Naive thymus-derived CD8-positive, alpha-beta T cell (primary cell): ENCODE measurements around the gene CS. TPM values are rescaled to one million over a fixed set of nuclear protein-coding genes. Genes with fewer than 3 reads are reported as not detected.
"Not testable (repeated sequence)": the region's sequence is repeated elsewhere in the genome, so short reads cannot be mapped to it uniquely, and the experiment has no call there.

Experiments used
- ATAC-seq, 2 donors: fragments of 150-1000 bp; cut with Tn5 transposase in 1 of 2; sonication (Bioruptor Pico), chemical (Tn5 transposase) in 1 of 2; 1 replicate in 1 of 2; 2 replicates in 1 of 2; pipeline ENCODE4 v1.10.0; 2021; ENCODE audit warnings: mild to moderate bottlenecking in 2 of 2, moderate library complexity in 2 of 2
- POLR2A ChIA-PET: fragments of 350-600 bp; sonication (Branson Sonifier 250); formaldehyde crosslinking; loops from one replicate; lab custom pipeline; 2021; ENCODE audit warnings: antibody characterized with exemption; lab: Charles Lee
- DNase-seq, 10 donors: peaks; one replicate each; pipeline versions ENCODE4 v3.0.0 to v3.0.0-alpha.2; 2020 to 2022
- H3K27ac Mint-ChIP-seq, 10 donors: one replicate each; pipeline ENCODE4 v1.8.0; 2020 to 2022; ENCODE audit warnings: mild to moderate bottlenecking in 10 of 10, mixed read lengths in 10 of 10, moderate library complexity in 4 of 10, inconsistent platforms in 1 of 10
- H3K27me3 Mint-ChIP-seq, 5 donors: one replicate each; pipeline ENCODE4 v1.8.0; 2021 to 2022; ENCODE audit warnings: mixed read lengths in 5 of 5
- H3K36me3 Mint-ChIP-seq, 3 donors: one replicate each; pipeline ENCODE4 v1.8.0; 2020 to 2022; ENCODE audit warnings: mixed read lengths in 3 of 3, mild to moderate bottlenecking in 2 of 3, inconsistent platforms in 1 of 3
- H3K4me1 Mint-ChIP-seq, 4 donors: one replicate each; pipeline ENCODE4 v1.8.0; 2021 to 2022; ENCODE audit warnings: mixed read lengths in 4 of 4
- H3K4me3 Mint-ChIP-seq, 10 donors: one replicate each; pipeline ENCODE4 v1.8.0; 2020 to 2022; ENCODE audit warnings: mild to moderate bottlenecking in 10 of 10, mixed read lengths in 10 of 10, moderate library complexity in 6 of 10, inconsistent platforms in 1 of 10
- H3K9me3 Mint-ChIP-seq, 9 donors: one replicate each; pipeline ENCODE4 v1.8.0; 2020 to 2022; ENCODE audit warnings: mixed read lengths in 9 of 9, mild to moderate bottlenecking in 3 of 9, inconsistent platforms in 1 of 9, moderate library complexity in 1 of 9
- polyA plus RNA-seq, 3 donors: library from polyadenylated mRNA; unstranded; fragments of 300-500 nt; fragmentation: Illumina TruSeq; gene quantifications; one replicate each; pipeline ENCODE4 v1.2.3, GENCODE V29; 2021
- total RNA-seq, 8 experiments: library from RNA in 2 of 8; stranded (reverse) in 2 of 8; gene quantifications; one replicate each; pipeline ENCODE4 v1.2.3 and lab custom pipeline; 2021 to 2026

The CS gene
- total and polyA plus RNA-seq, 5 experiments from 2014 or later: 48.3 to 127 (median 68.8) TPM

GRCh38 chr12:56335527-56335926 is 35.4 kb upstream of the CS start:
- peaks cover 0 to 11% (median 0%) of the 10 kb centered on the region in 3 donors for H3K36me3 Mint-ChIP-seq
- peak overlapping the region in 8 of 10 donors; percentile 35 to 100 (median 99) for H3K27ac Mint-ChIP-seq
- POLR2A ChIA-PET: interaction anchor here (0.7 to 8.7 kb wide), 8 partner anchors 18 to 303 kb away, joined by 3 to 182 read pairs (median 4); partner anchors contain the start of genes CNPY2, PA2G4, SPRYD4 and STAT2
- not testable (repeated sequence) for H3K9me3 Mint-ChIP-seq, ATAC-seq, DNase-seq, H3K27me3 Mint-ChIP-seq
- peaks cover 29 to 70% (median 63%) of the 10 kb centered on the region in 4 donors for H3K4me1 Mint-ChIP-seq
- H3K4me3 Mint-ChIP-seq: peak overlapping the region in 2 of 10 donors; percentile 26 to 41

DNA sequence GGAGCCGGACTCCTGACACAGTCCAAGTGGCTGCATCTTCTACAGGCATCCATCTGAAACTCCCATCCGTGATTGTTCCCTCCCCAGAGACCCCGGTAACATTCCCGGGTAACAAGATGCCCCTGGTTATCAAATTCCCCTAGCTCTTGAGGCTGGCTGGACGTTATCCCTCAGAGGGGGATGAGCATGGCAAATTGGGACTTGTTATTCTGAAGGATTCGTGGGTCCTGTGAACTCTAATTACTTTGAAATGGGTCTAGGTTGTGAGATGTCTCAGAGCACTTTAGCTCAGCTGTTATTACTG is 34.3 kb upstream of the CS start:
- no peak for DNase-seq
- peaks cover 25 to 59% (median 53%) of the 10 kb centered on the region in 4 donors for H3K4me1 Mint-ChIP-seq
- peaks cover 0 to 1% (median 0%) of the 10 kb centered on the region in 5 donors for H3K27me3 Mint-ChIP-seq

DNA sequence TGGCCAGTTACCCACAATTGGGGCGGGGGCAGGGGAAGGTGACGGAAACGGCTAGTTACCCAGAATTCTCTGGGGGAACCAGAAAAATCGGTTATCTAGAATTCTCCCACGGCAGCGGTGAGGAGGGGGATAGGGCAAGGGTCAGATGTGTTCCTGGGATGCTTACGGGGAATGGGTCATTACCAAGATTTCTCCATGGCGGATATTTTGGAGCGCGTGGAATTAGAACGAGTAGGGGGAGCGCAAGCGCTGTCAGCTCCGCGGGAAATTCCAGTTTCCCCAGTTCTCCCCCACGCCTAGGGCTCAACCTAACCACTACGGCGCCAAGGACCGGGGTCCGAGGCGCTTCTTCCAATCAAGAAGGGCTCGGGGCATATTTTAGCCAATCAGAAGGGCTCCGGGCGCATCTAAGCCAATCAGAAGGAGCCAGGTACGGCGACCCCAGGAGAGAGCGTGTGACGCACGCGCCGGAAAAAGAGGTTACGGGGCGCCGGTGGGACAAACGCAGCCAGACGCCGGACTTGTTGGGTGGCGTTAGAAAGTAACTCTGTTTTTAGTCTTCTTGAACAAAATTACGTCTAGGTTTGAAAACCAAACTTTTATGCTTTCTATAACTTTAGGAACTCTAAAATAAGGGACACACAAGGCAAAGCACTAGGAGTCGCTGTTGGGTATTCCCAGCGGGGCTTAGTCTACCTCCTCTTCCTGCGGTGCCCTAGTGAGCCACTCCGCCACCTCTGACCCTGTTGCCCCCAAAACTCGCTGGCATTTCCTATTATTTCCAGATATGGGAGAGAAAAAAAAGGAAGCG is 33.8 kb upstream of the CS start, which contains the start of gene PAN2:
Gene PAN2 (minus strand): TSS at position 322 of the 811 bp plus-strand sequence. CDS start 906 bp downstream, outside the sequence.
- POLR2A ChIA-PET: interaction anchor here (0.7 to 8.7 kb wide), 12 partner anchors 8 to 360 kb away, joined by 3 to 182 read pairs (median 4); partner anchors contain the start of genes CNPY2, GLS2, PA2G4 and RAB5B
- DNase-seq: peak; percentile 78 to 96 (median 93)
- H3K9me3 Mint-ChIP-seq: peaks cover 0 to 1% (median 0%) of the 10 kb centered on the region in 9 donors
- peaks cover 0 to 1% (median 0%) of the 10 kb centered on the region in 5 donors for H3K27me3 Mint-ChIP-seq
- peak within 1 kb of the TSS; percentile 87 to 99 (median 94) for H3K4me3 Mint-ChIP-seq
- peak; percentile 81 to 87 for ATAC-seq
- peak within 1 kb of the TSS; percentile 99 to 100 (median 99) for H3K27ac Mint-ChIP-seq
- H3K4me1 Mint-ChIP-seq: peaks cover 20 to 53% (median 47%) of the 10 kb centered on the region in 4 donors
- peaks cover 0 to 11% (median 3%) of the 10 kb centered on the region in 3 donors for H3K36me3 Mint-ChIP-seq

More for the DNA sequence above, 34.3 kb upstream of the CS start:
- Mint-ChIP-seq H3K9me3 (peaks cover 0 to 1% (median 0%) of the 10 kb centered on the region in 9 donors), H3K27ac (peak overlapping the region; percentile 99 to 100 (median 99)), H3K36me3 (peaks cover 0 to 11% (median 3%) of the 10 kb centered on the region in 3 donors), H3K4me3 (peak overlapping the region; percentile 87 to 99 (median 94))
- POLR2A ChIA-PET: interaction anchor here (1.0 to 8.7 kb wide), 6 partner anchors 9 to 114 kb away, joined by 3 to 182 read pairs (median 4); partner anchors contain the start of genes CNPY2 and STAT2
- ATAC-seq: no peak

DNA sequence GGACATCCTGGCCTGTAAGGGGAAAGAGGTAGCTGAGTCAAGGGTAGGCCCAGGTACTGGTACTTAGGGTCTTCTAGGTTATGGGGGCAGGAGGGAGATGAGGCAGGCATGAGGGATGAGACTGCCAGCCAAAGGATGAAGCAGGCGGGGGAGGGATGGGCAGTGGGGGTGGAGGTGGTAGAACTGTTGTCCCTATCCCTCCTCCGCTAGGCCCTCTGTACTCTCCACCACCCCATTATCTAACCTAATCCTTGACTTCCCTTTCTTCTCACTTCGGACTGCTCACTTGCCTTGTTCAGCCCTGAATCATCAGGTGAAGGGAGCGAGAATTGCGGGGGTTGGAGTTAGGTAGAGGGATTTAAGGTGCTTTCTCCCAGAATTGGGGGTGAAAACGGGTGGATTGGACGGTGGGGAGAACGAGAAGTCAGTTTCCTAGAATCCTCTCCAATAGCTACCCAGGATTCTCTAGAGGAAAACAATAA is 33.1 kb upstream of the CS start:
- H3K36me3 Mint-ChIP-seq: peaks cover 0 to 14% (median 3%) of the 10 kb centered on the region in 3 donors
- H3K9me3 Mint-ChIP-seq: peaks cover 0 to 1% (median 0%) of the 10 kb centered on the region in 9 donors
- peaks cover 15 to 48% (median 41%) of the 10 kb centered on the region in 4 donors for H3K4me1 Mint-ChIP-seq
- POLR2A ChIA-PET: interaction anchor here (1.0 to 8.7 kb wide), 10 partner anchors 11 to 360 kb away, joined by 4 to 182 read pairs (median 6); partner anchors contain the start of genes CNPY2, GLS2, PA2G4 and RAB5B
- peak overlapping the region; percentile 87 to 99 (median 94) for H3K4me3 Mint-ChIP-seq
- peaks cover 0 to 1% (median 0%) of the 10 kb centered on the region in 5 donors for H3K27me3 Mint-ChIP-seq
- ATAC-seq (no peak), DNase-seq (no peak)
- peak overlapping the region; percentile 99 to 100 (median 99) for H3K27ac Mint-ChIP-seq

GRCh38 chr12:56332512-56333196 is 32.5 kb upstream of the CS start:
- peaks cover 0 to 1% (median 0%) of the 10 kb centered on the region in 5 donors for H3K27me3 Mint-ChIP-seq

GRCh38 chr12:56330936-56331490 is 30.9 kb upstream of the CS start:
- no peak for ATAC-seq
- H3K4me3 Mint-ChIP-seq: no peak overlapping the region
- DNase-seq: no peak
- POLR2A ChIA-PET: interaction anchor here (0.7 to 1.8 kb wide), 2 partner anchors 13 to 90 kb away, joined by 3 to 4 read pairs; no protein-coding TSS in a partner anchor
- peaks cover 0 to 1% (median 0%) of the 10 kb centered on the region in 9 donors for H3K9me3 Mint-ChIP-seq
- peaks cover 5 to 36% (median 7%) of the 10 kb centered on the region in 3 donors for H3K36me3 Mint-ChIP-seq
- peaks cover 0 to 1% (median 0%) of the 10 kb centered on the region in 5 donors for H3K27me3 Mint-ChIP-seq
- peak overlapping the region in 5 of 10 donors; percentile 3 to 100 (median 31) for H3K27ac Mint-ChIP-seq
- peaks cover 15 to 31% (median 31%) of the 10 kb centered on the region in 4 donors for H3K4me1 Mint-ChIP-seq

More at GRCh38 chr12:56332512-56333196, 32.5 kb upstream of the CS start:
- H3K4me1 Mint-ChIP-seq: peaks cover 17 to 42% (median 36%) of the 10 kb centered on the region in 4 donors
- ATAC-seq (no peak), DNase-seq (no peak)
- peak overlapping the region; percentile 87 to 99 (median 94) for H3K4me3 Mint-ChIP-seq
- H3K36me3 Mint-ChIP-seq: peaks cover 0 to 20% (median 7%) of the 10 kb centered on the region in 3 donors
- peak overlapping the region; percentile 99 to 100 (median 99) for H3K27ac Mint-ChIP-seq
- POLR2A ChIA-PET: interaction anchor here (1.3 to 8.7 kb wide), 10 partner anchors 11 to 359 kb away, joined by 4 to 182 read pairs (median 6); partner anchors contain the start of genes CNPY2, GLS2, PA2G4 and RAB5B
- H3K9me3 Mint-ChIP-seq: peaks cover 0 to 1% (median 0%) of the 10 kb centered on the region in 9 donors

GRCh38 chr12:56326533-56326932 is 26.4 kb upstream of the CS start:
- peaks cover 13 to 79% (median 28%) of the 10 kb centered on the region in 3 donors for H3K36me3 Mint-ChIP-seq
- H3K27ac Mint-ChIP-seq: peak overlapping the region in 2 of 10 donors; percentile 51 to 60
- no peak overlapping the region for H3K4me3 Mint-ChIP-seq

GRCh38 chr12:56326126-56326525 is 26.0 kb upstream of the CS start:
- ATAC-seq (no peak), DNase-seq (no peak)
- H3K4me1 Mint-ChIP-seq: peaks cover 1 to 2% (median 2%) of the 10 kb centered on the region in 4 donors
- H3K4me3 Mint-ChIP-seq: no peak overlapping the region
- peaks cover 13 to 77% (median 28%) of the 10 kb centered on the region in 3 donors for H3K36me3 Mint-ChIP-seq
- peak overlapping the region in 3 of 10 donors; percentile 51 to 60 (median 59) for H3K27ac Mint-ChIP-seq
- no peaks in the 10 kb centered on the region for H3K27me3 Mint-ChIP-seq
- POLR2A ChIA-PET: interaction anchor here (1.1 to 1.9 kb wide), 2 partner anchors 8 to 10 kb away, joined by 3 to 8 read pairs; partner anchors contain the start of genes CNPY2 and PAN2
- H3K9me3 Mint-ChIP-seq: no peaks in the 10 kb centered on the region

More at GRCh38 chr12:56326533-56326932, 26.4 kb upstream of the CS start:
- Mint-ChIP-seq H3K9me3 (no peaks in the 10 kb centered on the region), H3K27me3 (no peaks in the 10 kb centered on the region), H3K4me1 (peaks cover 3 to 6% (median 5%) of the 10 kb centered on the region in 4 donors)
- POLR2A ChIA-PET: no interaction called here
- DNase-seq (no peak), ATAC-seq (no peak)

DNA sequence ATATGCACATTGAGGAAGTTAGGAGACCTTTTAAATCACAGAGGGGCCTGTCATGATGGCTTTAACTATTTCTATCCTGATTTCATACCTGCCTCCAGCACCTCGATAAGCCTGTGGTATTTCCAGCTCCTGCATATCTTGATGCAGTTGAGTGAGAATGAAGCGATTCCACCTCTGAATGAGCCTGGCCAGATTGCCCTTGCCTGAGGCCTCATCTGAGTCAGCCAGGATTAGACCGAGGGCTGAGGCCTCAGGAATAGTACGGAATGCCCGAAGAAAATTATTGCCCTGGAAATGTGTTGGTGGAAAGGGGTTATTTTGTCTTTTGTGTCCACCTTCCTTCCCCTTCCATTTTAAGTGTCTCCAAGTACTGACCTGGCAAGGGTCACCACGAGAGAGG is 24.1 kb upstream of the CS start:
- no peaks in the 10 kb centered on the region for H3K27me3 Mint-ChIP-seq
- H3K36me3 Mint-ChIP-seq: peaks cover 13 to 80% (median 25%) of the 10 kb centered on the region in 3 donors
- no peak overlapping the region for H3K4me3 Mint-ChIP-seq
- POLR2A ChIA-PET: no interaction called here
- H3K4me1 Mint-ChIP-seq: peaks cover 0 to 2% (median 0%) of the 10 kb centered on the region in 4 donors
- H3K27ac Mint-ChIP-seq: peak overlapping the region in 2 of 10 donors; percentile 26 to 45
- no peaks in the 10 kb centered on the region for H3K9me3 Mint-ChIP-seq
- ATAC-seq (no peak), DNase-seq (no peak)

DNA sequence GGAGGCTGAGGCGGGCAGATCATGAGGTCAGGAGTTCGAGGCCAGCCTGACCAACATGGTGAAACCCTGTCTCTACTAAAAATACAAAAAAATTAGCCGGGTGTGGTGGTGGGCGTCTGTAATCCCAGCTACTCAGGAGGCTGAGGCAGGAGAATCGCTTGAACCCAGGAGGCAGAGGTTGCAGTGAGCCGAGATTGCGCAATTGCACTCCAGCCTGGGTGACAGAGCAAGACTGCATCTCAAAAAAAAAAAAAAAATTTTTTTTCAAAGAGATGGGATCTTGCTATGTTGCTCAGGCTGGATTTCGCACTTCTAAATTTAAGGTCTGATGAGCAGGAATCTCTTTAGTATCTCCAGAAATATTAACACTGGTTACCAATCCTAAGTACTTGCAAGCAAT is 21.5 kb upstream of the CS start:
- H3K27ac Mint-ChIP-seq, H3K27me3 Mint-ChIP-seq, H3K4me1 Mint-ChIP-seq, H3K9me3 Mint-ChIP-seq, ATAC-seq, H3K4me3 Mint-ChIP-seq, DNase-seq: not testable (repeated sequence)
- POLR2A ChIA-PET: interaction anchor here (0.6 to 2.2 kb wide), 3 partner anchors 11 to 346 kb away, joined by 4 to 7 read pairs (median 5); partner anchors contain the start of gene IL23A
- H3K36me3 Mint-ChIP-seq: peaks cover 13 to 69% (median 21%) of the 10 kb centered on the region in 3 donors

DNA sequence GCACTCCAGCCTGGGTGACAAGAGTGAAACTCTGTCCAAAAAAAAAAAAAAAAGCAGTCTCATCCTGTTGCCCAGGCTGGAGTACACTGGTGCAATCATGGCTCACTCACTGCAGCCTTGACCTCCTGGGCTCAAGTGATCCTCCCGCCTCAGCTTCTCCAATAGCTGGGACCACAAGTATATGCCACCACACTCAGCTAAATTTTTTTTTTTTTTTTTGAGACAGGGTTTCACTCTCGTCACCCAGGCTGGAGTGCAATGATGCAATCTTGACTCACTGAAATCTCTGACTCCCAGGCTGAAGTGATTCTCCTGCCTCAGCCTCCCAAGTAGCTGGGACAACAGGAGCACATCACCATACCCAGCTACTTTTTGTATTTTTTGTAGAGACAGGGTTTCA is 20.9 kb upstream of the CS start:
- H3K4me1 Mint-ChIP-seq: peaks cover 0 to 4% (median 2%) of the 10 kb centered on the region in 4 donors
- POLR2A ChIA-PET: interaction anchor here (0.6 to 2.2 kb wide), 5 partner anchors 11 to 345 kb away, joined by 4 to 7 read pairs (median 5); partner anchors contain the start of gene IL23A

More for the DNA sequence above, 20.9 kb upstream of the CS start:
- H3K27me3 Mint-ChIP-seq: no peaks in the 10 kb centered on the region
- ATAC-seq (no peak), DNase-seq (no peak)
- H3K4me3 Mint-ChIP-seq: no peak overlapping the region
- H3K27ac Mint-ChIP-seq: no peak overlapping the region
- no peaks in the 10 kb centered on the region for H3K9me3 Mint-ChIP-seq
- H3K36me3 Mint-ChIP-seq: peaks cover 8 to 63% (median 21%) of the 10 kb centered on the region in 3 donors
